ENCODE results near the gene C19orf73.

C19orf73 gene, protein sequence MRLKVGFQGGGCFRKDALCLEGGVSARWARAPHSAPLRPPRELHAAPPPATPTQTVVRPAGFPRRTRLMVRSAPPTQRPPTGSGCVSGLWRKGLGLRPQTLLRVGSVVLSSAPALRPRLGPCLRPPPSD

DNA sequence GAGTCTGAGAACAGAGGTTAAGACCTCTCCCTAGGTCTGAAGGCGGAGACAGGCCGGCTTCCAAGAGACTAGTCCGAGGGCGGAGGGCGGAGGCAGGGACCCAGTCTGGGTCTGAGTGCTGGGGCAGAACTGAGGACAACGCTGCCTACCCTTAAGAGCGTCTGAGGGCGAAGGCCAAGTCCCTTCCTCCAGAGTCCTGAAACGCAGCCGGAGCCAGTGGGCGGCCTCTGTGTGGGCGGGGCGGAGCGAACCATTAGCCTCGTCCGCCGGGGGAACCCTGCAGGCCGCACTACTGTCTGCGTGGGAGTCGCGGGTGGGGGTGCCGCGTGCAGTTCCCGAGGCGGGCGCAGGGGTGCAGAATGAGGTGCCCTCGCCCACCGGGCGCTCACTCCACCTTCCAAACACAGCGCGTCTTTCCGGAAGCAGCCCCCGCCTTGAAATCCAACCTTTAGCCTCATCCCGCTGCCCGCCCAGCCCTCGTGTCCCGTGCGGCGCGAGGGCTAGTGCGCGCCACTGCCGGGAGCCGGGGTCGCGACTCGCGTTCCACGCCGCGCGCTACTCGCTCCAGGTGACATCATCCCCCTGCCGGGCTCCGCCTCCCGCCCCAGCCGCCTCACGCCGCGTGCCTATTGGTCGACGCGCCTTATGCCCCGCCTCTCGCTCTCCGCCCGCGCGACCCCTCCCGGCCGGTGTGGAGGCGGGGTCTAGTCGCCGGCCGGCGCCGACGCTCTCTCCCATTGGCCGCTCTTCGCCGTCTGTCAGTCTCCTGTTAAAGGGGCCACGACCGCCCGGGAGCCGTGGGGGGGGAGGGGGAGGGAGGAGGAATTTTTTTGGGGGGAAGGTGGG, at the start of gene C19orf73:
TSS of gene C19orf73 (minus strand) at position 579 of the 846 bp plus-strand sequence. CDS start at position 458, 121 bp downstream.
- in situ Hi-C loops (cut with HindIII; ENCODE audit: low pct_unique_long_range_greater_than_20kb, low sequenced_read_pairs) = no loop called here
- TF ChIP-seq JUND (IDR thresholded peaks at IDR 0.05; ENCODE audit: low read depth) = no peak; the same call in 1 of the 2 replicates
- DNase-seq (ENCODE audit: low read depth in 1 of 2, low spot score in 1 of 2) = peak; percentile 78 to 95

DNA sequence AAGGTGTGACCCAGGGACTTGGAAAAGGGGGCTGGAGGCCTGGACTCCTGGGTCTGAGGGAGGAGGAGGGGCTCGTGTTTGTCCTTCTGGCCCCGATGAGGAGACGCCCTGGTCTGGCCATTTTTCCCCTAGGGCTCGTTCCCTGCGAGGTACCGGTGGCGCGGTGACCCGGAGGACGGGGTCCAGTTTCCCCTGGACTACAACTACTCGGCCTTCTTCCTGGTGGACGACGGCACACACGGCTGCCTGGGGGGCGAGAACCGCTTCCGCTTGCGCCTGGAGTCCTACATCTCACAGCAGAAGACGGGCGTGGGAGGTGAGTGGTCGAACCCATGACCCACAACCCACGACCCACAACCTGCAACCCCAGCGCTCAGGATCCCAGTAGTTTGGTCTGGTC, 49.5 kb upstream of the C19orf73 start:
- in situ Hi-C loops (cut with HindIII; ENCODE audit: low pct_unique_long_range_greater_than_20kb, low sequenced_read_pairs) = no loop called here
- TF ChIP-seq JUND (IDR thresholded peaks at IDR 0.05; ENCODE audit: low read depth) = no peak
- no peak for DNase-seq (ENCODE audit: low read depth in 1 of 2, low spot score in 1 of 2)

DNA sequence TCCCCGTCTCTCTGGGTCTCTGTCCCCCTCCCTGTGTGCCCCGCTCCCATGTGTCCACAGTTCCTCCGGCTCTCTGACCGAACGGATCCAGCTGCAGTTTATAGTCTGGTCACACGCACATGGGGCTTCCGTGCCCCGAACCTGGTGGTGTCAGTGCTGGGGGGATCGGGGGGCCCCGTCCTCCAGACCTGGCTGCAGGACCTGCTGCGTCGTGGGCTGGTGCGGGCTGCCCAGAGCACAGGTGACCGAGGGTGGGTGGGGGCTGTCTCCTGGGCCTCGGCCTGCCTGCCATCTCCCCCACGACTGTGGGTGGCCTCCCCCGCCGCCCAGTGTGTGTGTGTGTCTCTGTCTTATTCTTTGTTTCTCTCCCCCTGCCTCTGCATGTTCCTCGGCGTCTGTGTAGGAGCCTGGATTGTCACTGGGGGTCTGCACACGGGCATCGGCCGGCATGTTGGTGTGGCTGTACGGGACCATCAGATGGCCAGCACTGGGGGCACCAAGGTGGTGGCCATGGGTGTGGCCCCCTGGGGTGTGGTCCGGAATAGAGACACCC, 49.0 kb upstream of the C19orf73 start:
- no peak for TF ChIP-seq JUND (IDR thresholded peaks at IDR 0.05; ENCODE audit: low read depth)
- DNase-seq (ENCODE audit: low read depth in 1 of 2, low spot score in 1 of 2) = no peak
- in situ Hi-C loops (cut with HindIII; ENCODE audit: low pct_unique_long_range_greater_than_20kb, low sequenced_read_pairs) = no loop called here

DNA sequence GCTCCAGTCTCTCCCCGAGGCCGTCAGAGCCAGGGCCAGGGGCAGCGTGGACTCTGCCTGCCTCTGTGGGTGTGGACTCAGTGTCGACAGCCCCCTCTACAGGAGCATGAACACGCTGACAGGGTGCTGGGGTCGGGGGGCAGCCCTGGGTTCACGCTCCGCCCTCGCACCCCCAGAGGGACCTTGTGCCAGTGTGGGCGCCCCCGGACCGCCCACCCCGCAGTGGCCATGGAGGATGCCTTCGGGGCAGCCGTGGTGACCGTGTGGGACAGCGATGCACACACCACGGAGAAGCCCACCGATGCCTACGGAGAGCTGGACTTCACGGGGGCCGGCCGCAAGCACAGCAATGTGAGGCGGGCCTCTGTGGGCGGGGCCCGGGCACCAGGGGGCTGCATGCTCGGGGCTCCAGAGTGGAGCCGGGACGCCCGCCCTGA, 46.9 kb upstream of the C19orf73 start:
- in situ Hi-C loops (cut with HindIII; ENCODE audit: low pct_unique_long_range_greater_than_20kb, low sequenced_read_pairs) = no loop called here
- DNase-seq (ENCODE audit: low read depth in 1 of 2, low spot score in 1 of 2) = no peak
- no peak for TF ChIP-seq JUND (IDR thresholded peaks at IDR 0.05; ENCODE audit: low read depth)

DNA sequence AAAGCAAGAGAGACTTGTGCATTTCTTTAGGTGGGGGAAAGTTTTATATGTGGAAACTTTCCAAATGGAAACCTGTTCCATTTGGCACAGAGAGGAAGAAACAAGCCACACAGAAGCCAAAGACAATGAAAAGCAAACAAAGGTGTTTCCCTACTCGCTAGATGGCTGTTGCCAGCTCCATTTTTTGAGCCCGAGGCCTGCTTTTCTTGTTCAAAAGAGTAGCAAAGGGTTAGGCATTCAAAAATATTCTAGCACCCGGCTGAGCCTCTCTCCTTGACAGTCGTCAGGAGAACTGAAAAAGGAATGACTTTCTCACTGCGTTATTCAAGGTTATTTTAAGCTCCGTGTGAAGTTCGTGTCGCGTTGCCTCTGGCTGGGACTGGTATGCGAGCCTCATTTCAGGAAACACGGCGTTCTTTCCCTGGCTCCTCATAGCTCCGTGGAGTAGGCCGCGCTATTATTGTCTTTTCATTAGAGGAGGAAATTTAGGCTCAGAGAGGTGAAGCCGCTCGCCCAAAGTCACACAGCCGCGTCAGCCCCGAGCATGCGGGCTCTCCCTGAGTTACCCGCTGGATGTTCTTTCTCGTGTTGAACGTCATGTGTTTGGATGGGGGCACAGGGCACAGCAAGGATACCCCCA, 46.3 kb upstream of the C19orf73 start:
- no peak for TF ChIP-seq JUND (IDR thresholded peaks at IDR 0.05; ENCODE audit: low read depth)
- DNase-seq (ENCODE audit: low read depth in 1 of 2, low spot score in 1 of 2) = peak; percentile 51 to 89
- in situ Hi-C loops (cut with HindIII; ENCODE audit: low pct_unique_long_range_greater_than_20kb, low sequenced_read_pairs) = no loop called here

DNA sequence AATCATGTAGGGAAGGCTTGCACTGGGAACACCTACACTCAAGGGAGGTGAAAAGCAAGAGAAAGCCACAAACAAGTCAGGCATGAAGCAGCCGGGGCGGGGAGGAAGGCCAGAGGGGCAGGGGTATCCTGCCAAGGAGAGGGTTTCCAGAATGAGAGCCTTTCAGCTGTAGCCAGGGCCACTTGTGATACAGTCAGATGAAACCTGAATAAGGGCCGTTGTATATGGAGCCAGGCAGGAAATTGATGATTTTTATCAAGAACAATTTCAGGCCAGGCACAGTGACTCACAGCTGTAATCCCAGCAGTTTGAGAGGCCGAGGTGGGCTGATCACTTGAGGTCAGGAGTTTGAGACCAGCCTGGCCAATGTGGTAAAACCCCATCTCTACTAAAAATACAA, 43.0 kb upstream of the C19orf73 start:
- TF ChIP-seq JUND (IDR thresholded peaks at IDR 0.05; ENCODE audit: low read depth) = no peak
- in situ Hi-C loops (cut with HindIII; ENCODE audit: low pct_unique_long_range_greater_than_20kb, low sequenced_read_pairs) = no loop called here
- no peak for DNase-seq (ENCODE audit: low read depth in 1 of 2, low spot score in 1 of 2)

DNA sequence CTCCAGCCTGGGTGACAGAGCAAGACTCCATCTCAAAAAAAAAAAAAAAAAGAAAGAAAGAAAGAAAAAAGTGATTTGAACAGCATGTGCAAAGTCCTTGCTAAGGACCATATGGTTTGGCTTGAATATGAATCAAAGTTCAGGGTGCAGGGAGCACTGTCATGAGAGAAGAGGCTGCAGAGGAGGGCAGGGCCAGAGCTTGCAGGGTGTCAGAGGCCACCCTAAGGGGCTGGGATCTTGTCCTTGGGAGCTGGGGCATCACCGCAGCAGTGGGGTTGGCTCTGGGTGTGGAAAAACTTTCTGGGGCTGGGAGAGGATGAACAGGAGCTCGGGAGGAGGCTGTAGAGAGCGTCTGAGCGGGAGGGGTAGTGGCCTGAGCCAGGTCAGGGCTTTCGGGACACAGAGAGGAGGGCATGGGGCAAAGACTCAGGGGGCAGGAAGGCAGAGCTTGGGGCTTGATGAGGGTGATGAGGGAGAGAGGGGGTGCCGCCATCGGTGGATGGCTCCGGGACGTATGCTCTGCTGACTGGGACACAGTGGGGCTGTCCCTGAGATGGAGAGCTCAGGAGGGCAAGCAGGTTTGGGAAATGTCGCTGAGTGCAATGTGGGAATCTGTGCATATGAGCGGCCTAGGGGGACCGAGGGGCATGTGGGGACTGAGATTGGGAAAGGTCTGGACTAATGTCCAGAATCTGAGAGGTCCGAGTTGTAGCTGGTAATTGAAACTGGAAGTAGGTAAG, 41.7 kb upstream of the C19orf73 start:
- DNase-seq (ENCODE audit: low read depth in 1 of 2, low spot score in 1 of 2) = no peak
- in situ Hi-C loops (cut with HindIII; ENCODE audit: low pct_unique_long_range_greater_than_20kb, low sequenced_read_pairs) = no loop called here
- TF ChIP-seq JUND (IDR thresholded peaks at IDR 0.05; ENCODE audit: low read depth) = no peak

DNA sequence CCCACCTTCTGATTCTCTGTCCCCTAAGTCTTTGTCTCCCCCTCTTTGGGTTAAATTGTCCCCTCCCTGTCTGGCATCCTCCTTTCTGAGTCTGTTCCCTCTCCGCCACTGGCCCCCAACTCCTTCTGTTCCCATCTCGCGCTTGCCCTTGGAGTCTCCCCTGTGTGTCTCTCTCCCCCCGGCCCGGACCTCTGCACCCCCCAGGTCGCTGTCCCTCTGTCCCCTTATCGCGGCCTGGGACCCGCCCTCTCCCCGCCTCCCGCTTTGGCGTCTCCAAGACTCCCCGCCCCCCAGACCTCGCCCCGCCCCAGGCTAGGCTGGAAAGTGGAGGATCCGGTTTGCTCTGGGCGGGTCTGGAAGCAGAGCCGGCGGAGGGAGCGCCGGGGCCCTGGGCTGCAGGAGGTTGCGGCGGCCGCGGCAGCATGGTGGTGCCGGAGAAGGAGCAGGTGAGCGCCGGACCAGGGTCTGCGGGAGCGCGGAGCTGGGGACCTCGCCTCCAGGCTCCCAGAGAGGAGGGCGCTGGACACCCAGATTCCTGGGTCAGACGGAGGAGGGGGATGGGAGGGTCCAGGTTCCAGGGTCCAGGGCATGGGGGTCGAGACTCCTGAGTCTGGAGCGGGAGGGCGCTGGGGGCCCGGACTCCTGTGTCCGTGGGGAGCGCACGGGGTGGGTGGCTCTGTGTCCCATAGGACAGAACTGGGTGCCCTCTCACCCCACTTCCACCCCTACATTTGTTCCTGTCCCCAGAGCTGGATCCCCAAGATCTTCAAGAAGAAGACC, 38.7 kb upstream of the C19orf73 start, which contains the start of gene TRPM4:
TSS of gene TRPM4 (plus strand) at position 348 of the 780 bp plus-strand sequence. CDS start at position 423, 75 bp downstream.
- in situ Hi-C loops (cut with HindIII; ENCODE audit: low pct_unique_long_range_greater_than_20kb, low sequenced_read_pairs) = no loop called here
- TF ChIP-seq JUND (IDR thresholded peaks at IDR 0.05; ENCODE audit: low read depth) = no peak
- peak; percentile 51 to 90 for DNase-seq (ENCODE audit: low read depth in 1 of 2, low spot score in 1 of 2)

DNA sequence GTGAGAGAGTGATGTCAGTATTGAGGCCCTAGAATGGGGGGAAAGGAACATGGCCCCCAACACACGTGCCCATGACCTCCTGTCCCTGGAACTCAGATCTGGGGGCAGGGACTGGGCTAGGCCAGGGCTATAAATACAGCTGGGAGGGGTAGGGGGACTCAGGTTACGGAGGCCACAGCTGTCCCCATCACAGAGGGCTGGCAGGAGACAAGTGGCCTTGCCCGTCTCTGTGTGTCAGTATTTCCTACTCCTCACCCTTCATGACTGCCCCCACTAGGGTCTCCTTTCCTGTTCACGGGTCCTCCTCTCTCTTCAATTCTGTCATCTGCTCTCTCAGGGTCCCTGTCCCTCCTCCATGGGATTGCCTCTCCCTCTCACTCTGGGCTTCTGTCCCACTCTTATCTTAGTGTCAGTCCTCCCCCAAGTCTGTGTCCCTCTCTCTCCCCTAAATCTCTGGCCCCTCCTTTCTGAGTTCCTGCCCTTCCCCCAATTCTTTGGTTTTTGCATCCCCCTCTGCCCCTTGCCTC, 36.9 kb upstream of the C19orf73 start:
- DNase-seq (ENCODE audit: low read depth in 1 of 2, low spot score in 1 of 2) = no peak
- in situ Hi-C loops (cut with HindIII; ENCODE audit: low pct_unique_long_range_greater_than_20kb, low sequenced_read_pairs) = no loop called here
- TF ChIP-seq JUND (IDR thresholded peaks at IDR 0.05; ENCODE audit: low read depth) = no peak

DNA sequence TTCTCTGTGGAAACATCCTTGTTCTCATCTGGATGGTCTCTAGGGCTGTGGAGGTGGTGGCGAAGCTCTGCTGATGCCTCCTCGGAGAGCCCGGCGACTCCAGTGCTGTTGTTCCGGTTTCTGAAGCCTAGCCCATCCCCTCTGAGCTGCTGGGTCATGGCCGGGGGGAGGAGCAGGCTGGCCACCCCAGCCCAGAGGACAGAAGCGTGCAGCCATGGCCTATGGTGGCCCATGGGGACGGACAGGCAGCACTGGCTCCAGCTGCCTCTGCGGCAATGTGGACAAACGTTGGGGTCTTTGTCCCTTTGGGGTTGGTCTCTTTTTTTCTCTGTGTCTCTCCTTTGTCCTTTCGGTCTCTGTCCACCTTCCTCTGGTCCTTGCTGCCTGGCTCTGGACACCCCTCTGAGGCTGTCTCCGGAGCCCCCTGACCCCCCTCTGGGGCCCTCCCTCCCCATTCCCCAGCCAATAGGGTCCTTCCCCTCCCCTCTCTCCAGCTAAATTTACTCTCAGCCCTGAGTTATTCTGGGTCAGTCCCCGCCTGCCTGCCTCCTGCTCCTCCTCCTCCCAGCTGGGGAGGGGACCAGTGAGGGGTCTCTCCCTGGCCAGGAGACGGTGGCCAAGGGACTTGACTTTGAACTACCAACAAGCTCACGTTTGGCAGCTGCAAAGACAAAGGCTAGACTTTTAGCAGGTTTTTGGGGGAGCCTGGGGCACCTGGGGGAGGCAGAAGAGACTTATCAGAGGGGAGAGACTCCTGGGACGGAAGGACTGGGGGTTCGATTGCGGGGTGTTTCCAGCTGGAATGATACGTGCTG, 36.3 kb upstream of the C19orf73 start, which contains the start of gene HRC:
TSS of gene HRC (minus strand) at position 392 of the 815 bp plus-strand sequence. CDS start at position 233, 159 bp downstream.
- in situ Hi-C loops (cut with HindIII; ENCODE audit: low pct_unique_long_range_greater_than_20kb, low sequenced_read_pairs) = no loop called here
- DNase-seq (ENCODE audit: low read depth in 1 of 2, low spot score in 1 of 2) = no peak
- TF ChIP-seq JUND (IDR thresholded peaks at IDR 0.05; ENCODE audit: low read depth) = no peak

All from T47D (cell line).